Pons (tissue), 1 donor: ENCODE measurements around the gene NEURL2.

Source experiments
- DNase-seq: peaks from one replicate; pipeline ENCODE4 v3.0.0-alpha.2; 2016; ENCODE audit warnings: low spot score

NEURL2 gene

DNA sequence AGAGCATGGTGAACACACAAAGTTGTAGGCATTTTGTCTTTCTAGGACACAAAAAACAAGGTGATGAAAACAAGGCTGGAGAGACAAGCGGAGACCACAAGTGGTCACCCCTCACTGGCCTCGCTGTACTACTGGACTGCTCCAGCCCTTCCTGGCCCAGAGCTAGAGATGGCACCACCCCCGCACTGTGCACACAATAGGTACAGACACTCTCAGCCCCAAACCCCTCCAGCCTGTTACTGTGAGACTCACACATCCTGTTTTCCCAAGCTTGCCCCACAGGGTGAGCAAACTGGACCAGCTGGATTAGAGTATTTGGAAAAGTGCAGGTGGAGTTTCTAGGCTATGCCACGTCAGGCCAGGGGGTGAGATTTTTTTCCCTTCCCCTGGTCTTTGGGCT, 18.4 kb downstream of the NEURL2 start:
- no peak for DNase-seq

DNA sequence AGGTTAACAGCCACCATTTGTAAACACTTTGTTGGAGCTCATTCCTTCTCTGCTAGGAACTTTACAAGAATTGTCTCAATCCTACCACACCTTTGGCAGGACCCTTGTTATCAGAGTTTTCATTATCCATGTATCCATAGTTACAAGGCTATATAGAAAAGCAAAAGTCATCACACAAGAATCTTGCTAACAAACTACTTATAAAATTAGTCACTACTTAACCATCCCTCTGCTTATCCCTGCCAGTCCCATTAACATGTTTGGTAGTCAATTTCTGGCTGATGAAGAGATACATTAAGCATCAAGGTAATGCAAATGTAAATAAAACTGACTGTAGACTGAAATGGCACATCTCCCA, 23.2 kb downstream of the NEURL2 start:
- DNase-seq = no peak

DNA sequence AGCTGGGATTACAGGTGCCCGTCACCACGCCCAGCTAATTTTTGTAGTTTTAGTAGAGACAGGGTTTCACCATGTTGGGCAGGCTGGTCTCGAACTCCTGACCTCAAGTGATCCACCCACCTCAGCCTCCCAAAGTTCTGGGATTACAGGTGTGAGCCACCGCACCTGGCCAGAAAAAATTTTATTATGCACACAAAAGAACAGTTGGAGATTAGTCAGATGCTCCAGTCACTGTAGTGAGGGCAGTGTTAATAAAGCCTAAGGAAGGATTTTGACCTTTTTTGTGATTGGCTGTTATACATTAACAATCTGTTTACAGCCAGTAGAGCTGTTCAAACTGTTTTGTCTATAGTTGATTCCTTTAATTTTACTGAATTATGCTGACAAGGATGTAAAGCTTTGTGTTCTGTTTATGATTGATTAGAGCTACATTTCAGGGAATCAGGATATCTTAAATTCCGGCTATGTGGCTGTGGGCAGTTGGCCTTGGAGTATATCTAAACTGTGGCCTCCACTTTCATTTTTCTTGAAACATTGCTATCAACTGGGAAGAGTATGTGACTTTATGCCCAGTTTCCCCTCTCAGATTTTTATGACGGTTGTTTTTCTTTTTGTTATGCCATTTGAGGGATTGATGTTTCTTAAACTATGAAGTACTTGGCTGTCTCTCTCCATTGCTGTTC, 23.7 kb downstream of the NEURL2 start:
- no peak for DNase-seq

DNA sequence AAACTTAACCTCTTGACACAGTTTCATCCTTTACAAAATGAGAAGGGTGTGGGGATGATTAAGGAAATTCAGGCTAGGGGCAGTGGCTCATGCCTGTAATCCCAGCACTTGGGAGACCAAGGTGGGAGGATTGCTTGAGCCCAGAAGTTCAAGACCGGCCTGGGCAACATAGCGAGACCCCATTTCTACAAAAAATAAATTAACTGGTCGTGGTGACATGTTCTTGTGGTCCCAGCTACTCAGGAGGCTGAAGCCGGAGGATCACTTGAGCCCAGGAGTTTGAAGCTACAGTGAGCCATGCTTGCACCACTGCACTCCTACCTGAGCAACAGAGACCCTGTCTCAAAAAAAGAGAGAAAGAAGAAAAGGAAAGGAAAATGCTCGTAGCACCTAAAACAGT, 24.6 kb downstream of the NEURL2 start:
- DNase-seq = no peak

DNA sequence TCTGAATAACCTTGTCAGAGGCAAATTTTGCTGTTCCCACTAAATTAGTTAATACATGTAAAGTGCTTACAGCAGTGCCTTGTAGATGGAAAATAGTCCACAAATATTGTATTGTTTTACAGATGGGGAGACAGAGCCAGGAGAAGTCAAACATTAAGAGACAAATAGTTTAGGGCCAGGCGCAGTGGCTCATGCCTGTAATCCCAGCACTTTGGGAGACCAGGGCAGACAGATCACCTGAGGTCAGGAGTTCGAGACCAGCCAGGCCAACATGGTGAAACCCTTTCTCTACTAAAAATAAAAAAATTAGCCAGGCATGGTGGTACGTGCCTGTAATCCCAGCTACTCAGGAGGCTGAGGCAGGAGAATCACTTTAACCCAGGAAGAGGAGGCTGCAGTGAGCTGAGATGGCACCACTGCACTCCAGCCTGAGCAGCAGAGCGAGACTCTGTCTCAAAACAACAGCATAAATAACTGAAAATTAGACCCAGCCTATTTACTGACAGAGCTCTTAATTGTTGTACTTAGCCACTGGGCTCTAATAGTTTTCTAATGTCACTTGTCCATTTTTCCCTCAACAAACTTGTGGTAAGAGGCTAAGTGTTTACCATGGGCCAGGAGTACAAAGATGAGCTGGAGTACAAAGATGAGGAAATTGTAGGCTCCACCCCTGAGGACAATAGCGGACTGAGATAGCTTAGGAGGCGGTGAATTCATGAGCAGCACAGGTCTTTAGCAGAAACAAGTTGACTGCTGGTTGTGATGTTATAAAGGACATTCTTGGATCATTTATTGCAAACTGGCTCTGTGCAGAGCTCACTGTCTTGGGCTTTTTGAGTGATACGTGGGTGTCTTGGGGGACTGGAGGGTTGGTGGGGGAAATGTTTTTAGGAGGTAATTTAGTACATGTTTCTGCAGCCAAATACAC, 27.2 kb downstream of the NEURL2 start:
- DNase-seq = no peak

DNA sequence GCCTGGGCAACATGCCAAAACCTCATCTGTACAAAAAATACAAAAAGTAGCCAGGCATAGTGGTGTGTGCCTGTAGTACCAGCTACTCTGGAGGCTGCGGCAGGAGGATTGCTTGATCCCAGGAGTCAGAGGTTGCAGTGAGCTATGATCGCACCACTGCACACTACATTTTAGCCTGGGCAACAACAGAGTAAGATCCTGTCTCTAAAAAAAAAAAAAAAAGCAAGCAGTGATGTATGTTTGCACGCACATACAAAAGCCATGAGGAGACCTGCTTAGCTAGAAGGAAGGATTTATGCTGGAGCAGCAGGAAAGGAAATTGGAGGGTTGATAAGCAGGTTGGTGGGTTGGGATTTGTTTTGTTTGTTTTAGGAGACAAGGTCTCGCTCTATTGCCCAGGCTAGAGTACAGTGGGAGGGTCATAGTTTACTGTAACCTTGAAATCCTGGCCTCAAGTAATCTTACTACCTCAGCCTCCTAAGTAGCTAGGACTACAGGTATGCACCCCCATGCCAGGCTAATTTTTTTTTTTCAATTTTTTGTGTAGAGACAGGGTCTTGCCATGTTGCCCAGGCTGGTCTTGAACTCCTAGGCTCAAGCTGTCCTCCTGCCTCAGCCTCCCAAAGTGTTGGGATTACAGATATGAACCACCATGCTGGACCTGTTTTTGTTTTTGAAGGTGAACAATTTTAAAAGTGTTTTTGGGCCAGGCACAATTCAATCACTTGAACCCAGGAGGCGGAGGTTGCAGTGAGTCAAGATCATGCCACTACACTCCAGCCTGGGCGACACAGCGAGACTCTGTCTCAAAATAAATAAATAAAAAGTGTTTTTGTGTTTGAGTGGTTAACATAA, 29.6 kb downstream of the NEURL2 start:
- DNase-seq = no peak

DNA sequence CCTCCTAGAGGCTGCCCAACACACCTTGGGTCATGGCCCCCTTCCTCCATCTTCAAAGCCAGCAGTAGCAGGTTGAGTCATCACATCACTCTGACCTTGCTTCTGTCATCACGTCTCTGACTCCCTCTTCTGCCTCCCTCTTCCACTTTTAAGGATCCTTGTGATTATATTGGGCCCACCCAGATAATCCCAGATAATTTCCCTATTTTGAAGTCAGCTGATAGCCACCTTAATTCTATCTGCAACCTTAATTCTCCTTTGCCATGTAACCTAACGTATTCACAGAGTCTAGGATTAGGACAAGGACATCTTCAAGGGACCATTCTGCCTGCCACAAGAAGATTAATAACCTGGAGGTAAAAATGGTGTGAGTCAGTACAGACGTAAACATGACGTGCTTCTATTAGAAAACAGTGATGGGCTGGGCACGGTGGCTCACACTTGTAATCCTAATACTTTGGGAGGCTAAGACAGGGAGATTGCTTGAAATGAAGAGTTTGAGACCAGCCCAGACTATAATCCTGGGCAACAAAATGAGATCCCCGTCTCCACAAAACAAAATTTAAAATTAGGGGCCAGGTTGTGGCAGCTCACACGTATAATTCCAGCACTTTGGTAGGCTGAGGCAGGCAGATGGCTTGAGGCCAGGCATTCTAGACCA, 30.3 kb downstream of the NEURL2 start:
- no peak for DNase-seq

DNA sequence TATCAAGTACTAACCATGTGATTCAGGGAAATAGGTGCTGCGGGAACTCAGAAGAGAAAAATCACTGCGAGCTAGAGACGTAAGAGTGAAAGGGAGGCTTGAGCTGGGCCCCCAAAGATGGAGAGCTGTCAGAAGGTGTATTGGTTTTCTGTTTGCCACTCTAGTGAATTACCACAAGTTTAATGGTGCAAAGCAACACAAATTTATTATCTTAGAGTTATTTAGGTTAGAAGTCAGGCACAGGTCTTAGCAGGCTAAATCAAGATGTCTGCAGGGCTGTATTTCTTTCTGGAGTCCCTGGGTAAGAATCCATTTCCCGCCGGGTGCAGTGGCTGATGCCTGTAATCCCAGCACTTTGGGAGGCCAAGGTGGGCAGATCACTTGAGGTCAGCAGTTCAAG, 31.1 kb downstream of the NEURL2 start:
- no peak for DNase-seq

DNA sequence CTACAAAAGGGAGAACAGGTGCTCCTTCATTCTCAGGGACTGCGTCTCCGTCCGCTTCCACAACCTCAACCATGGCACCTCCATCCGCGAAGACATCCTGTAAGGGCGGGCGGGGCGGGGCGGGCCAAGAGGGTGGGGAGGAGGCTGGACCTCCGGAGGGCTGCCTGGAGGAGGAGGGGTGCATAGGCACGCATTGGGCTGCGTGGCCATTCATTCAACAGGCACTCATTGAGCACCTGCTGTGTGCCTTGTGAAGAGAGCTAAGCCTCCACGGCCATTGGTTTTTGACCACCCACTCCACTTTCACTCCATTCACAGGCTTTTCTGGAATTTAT, 33.2 kb downstream of the NEURL2 start:
- no peak for DNase-seq

DNA sequence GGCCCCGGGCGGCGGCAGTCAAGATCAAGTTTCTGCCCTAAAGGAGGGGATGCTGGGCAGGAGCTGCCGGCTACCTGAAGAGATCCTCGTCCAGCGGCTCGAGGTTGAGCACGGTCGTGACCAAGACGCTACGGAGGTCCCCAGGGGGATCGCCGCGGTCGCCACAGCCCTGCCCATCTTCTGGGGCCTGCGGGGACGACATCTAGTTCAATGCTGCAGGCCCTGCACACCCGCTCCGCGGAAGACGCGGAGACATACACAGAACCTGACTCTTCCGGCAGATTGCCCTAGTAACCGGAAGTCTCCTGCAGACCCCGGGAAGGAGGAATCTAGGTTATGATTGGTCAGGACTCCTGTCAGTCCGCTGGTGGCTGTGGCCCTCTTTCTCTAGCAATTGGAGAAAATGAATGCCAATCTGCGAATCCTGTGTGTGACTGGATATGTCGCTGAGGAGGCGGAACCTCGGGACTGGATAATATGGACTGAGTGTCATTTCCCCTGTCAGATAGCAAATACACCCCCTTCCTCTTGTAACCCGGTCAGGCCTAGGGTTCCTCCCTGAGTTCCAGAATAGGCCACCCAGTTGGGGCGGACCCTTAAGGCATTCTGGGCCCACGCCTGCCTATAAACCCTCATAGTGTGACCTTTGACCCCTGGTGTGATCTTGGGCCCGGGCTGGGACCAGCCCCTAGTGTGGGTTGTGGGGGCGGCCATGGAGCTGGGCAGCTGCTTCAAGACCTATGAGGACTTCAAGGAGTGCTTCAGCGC, 33.7 kb downstream of the NEURL2 start, which contains the start of the genes ACOT8 and ZSWIM3:
ACOT8 (minus strand) TSS at position 279 of the 768 bp plus-strand sequence; CDS start at position 202, 77 bp downstream.
ZSWIM3 (plus strand) TSS at position 501 of the 768 bp plus-strand sequence; CDS start at position 713, 212 bp downstream.
- DNase-seq = peak; percentile 100

DNA sequence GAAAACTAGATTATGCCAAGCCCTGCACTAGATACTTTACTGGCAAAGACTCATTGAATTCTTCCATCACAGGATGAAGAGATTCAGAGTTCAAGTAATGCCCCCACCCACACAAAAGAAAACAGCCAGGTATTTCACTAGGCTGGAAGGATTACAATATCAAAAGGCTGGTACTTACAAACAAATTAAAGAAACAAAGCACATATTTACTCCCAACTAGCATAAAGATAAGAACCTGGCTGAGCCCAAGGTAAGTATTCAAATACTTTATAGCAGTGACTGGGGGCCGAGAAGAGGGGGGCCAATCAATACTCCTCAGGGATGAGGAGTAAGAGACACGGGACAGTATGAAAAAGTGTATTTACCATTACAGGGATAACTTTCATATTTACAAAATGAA, 37.5 kb downstream of the NEURL2 start:
- no peak for DNase-seq

DNA sequence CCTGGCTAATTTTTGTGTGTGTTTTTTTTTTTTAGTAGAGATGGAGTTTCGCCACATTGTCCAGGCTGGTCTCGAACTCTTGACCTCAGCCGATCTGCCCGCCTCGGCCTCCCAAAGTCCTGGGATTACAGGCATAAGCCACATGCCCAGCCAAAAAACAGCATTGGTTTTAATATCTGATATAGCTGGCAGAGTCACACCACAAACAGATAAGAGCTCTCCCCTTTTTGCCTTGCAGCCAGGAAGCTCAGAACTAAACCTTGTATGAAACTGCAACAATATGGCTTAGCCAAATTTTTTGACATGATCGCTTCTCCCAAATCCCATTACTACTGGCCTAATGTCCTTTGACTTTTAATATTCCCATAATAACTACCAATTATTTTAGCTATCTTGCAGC, 38.7 kb downstream of the NEURL2 start:
- no peak for DNase-seq

DNA sequence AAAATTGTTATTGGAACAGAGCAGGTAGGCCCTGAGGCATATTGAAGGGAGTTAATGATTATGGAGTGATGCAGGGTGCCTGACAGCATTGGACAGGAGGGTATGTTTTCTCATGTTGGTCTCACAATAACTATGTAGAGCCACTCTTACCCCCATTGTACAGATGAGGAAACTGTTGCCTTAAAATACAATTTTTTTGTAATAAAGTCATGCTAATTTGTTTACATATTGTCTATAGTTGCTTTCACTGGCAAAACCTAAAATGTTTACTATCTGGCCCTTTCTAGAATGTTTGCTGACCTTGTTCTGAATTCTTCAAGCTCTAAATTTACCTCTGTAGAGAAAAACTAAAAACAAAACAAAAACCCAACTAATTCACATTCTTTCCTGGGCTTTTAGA, 39.5 kb downstream of the NEURL2 start:
- no peak for DNase-seq

DNA sequence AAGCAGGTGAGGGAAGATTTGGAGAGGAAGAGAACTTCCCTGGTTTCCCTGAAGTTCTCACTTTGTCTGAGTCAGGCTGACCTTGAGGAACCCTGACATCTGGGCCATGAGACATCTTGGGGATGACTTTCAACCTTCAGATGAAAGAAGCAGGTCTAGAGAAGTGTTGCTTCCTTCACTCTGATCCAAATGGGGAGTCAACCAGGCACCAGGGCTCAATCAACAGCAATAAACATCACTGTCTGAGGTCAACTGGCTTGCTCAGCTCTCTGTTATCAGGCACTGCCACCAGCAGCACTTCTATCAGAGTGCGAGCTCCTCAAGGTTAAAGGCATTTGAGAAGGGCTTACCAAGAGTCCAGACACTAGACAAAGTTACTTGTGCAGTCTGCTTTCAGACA, 40.1 kb downstream of the NEURL2 start:
- DNase-seq = no peak

DNA sequence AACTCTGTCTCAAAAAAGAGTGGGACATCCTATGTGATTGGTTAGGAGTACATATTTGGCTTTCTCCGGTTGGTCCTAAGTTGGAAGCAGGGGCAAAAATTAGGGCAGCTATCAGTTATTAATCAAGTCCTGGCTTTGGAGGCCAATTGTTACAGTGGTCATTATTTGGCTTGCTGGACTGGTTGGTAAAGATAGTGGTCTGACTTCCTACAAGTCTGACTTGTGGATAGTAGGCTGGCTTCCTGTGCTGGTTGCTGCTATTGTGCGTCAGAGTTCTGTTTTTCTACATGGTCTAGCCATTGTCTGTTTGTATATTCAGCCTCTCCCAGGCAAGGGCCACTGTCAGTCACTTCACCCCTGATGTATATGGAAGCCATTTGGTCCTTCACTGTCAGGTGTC, 40.8 kb downstream of the NEURL2 start:
- no peak for DNase-seq

DNA sequence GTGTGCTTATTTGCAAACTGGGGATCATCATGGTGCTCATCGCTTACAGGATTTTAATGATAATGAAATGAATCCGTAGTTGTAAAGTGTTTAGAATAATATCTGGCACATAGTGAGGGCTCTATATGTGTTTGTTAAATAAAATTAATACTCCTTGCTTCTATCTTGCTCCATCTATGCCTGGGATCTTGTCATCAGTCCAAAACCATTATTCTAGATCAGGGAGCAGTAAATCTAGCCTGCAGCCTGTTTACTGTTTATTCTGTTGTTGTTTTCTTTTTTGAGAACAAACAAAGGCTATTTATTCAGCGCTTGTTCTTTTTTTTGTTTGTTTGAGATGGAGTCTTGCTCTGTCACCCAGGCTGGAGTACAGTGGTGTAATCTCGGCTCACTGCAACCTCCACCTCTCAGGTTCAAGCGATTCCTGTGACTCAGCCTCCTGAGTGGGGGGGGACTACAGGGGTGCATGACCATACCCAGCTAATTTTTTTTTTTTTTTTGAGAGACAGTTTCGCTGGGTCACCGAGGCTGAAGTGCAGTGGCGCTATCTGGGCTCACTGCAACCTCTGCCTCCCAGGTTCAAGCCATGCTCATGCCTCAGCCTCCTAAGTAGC, 41.9 kb downstream of the NEURL2 start:
- DNase-seq = no peak

DNA sequence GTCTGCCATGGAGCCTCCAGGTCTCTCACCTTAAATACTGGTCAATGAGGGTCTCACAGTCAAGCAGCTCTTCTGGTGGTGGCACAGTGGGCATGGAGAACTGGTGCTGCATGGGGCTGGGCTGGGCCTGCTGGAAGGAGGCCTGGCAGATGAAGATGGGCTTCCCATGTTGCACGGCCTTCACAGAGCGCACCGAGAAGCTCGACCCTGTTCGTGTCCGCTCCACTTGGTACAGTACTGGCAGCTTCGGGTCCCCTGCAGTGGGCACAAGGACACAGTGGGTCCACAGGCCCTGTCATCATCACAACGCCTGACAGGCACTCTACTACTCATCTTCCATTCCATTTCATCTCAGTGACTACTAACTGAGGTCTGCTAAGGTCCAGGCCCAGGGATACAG, 42.6 kb downstream of the NEURL2 start:
- no peak for DNase-seq

DNA sequence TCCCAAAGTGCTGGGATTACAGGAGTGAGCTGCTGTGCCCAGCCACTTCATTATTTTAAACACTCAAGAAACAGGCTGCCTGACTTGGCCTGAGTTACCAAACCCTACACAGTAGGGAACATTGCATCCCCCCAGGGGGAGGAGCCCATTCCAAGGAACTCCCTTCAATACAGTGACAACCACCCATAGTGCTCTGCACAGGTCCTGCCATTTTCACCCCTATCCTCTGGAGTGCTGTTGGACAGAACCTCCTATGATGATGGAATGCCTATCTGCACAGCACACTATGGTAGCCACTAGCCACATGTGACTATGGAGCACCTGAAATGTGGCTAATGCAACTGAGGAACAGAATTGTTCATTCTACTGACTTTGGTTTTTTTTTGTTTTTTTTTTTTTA, 45.6 kb downstream of the NEURL2 start:
- DNase-seq = no peak

DNA sequence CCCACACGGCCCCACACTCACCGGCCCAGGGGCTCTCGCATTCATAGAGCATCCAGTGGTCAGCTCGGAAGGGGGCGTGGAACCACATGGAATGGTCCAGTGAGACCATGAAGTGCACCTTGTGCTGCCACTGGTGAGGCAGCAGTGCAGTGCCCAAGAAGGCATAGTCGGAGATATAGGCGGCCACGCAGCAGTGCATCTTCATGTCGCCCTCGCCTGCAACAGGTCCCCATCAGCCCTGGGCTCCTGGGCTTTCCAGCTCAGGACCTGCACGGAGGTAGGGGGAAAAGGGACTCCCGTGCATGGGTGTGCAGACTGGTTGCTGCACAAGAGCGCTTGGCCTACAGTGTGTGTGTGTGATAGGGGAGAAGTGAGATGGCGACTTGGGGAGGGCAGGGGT, 47.5 kb downstream of the NEURL2 start:
- DNase-seq = no peak

DNA sequence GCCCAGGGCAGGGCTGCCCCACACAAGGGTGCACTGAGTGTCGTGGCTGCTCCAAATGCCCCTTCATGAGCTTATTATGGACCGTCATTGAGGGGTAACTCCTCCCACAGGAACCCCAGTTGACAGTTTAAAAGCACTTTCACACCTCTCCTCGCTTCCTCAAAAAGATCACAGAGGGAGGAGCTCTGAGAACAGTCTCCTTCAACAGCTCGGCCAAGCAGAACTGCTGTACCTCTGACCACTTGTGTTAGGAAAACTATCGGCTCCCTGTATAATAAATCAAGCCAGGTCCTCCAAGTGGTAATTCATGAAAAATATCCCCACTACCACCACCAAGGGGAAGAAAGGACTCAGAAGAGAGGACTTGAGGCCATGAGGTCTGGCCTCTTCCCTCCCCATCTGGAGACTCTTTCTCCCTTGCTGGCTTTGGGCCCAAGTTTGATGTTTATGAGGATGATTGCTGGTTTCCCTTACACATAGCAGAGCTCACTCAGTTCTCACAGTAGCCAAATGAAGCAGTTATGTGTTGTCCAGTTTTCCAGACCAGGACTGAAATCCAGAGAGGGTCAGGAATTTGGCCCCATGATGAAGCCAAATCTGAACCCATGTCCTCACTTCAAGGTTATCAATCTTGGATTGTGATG, 48.7 kb downstream of the NEURL2 start:
- DNase-seq = no peak
